ENCODE measurements around the gene R3HDM1.

DNA sequence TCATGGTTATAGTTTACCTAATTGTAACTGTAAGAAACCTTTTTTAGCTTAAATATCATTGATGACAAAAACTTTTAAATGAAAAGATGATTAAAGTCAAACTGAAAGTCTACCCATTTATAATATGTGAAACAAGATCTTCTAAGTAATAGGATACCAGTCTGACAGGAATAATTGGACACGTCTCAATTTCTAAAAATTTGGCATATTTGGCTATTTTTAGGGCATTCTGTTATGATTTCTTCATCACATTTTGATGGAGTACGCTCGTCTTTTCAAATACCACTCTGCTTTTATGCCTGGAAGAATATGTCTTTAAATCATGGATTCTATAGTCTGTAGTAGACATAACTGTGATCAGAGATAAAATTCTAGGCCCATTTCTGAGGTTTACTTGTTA is 1.3 kb downstream of the R3HDM1 start:
- TF ChIP-seq POLR2A (IDR thresholded peaks at IDR 0.05): no peak
- TF ChIP-seq, protein P1, sequence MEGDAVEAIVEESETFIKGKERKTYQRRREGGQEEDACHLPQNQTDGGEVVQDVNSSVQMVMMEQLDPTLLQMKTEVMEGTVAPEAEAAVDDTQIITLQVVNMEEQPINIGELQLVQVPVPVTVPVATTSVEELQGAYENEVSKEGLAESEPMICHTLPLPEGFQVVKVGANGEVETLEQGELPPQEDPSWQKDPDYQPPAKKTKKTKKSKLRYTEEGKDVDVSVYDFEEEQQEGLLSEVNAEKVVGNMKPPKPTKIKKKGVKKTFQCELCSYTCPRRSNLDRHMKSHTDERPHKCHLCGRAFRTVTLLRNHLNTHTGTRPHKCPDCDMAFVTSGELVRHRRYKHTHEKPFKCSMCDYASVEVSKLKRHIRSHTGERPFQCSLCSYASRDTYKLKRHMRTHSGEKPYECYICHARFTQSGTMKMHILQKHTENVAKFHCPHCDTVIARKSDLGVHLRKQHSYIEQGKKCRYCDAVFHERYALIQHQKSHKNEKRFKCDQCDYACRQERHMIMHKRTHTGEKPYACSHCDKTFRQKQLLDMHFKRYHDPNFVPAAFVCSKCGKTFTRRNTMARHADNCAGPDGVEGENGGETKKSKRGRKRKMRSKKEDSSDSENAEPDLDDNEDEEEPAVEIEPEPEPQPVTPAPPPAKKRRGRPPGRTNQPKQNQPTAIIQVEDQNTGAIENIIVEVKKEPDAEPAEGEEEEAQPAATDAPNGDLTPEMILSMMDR (IDR thresholded peaks at IDR 0.05): no peak

All from esophagus squamous epithelium (tissue), 4 donors.